SW 1271 (cell line): ENCODE results near the gene KIFC1.
"Not testable (repeated sequence)": the region's sequence is repeated elsewhere in the genome, so short reads cannot be mapped to it uniquely, and the experiment has no call there.

ENCODE experiments used
- DNase-seq, 2 experiments: peaks; one replicate each; lab custom pipeline; 2025; lab: John Stamatoyannopoulos, UW

The KIFC1 gene

GRCh38 chr6:33375143-33375671 is 16.4 kb upstream of the KIFC1 start:
- no peak for DNase-seq

DNA sequence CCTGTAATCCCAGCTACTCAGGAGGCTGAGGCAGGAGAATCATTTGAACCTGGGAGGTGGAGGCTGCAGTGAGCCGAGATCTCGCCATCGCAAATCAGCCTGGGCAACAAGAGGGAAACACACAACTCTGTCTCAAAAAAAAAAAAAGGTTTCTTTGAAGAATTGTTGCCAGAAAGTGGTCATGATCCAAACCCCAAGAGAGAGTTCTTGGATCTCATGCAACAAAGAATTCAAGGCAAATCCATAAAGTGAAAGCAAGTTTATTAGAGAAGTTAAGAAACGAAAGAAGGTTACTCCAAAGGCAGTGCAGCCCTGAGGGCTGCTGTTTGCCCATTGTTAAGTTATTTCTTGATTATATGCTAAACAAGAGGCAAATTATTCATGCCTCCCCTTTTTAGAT is 14.5 kb upstream of the KIFC1 start:
- no peak for DNase-seq

- not testable (repeated sequence) for DNase-seq
These were observed 12.4 kb upstream of the KIFC1 start for GRCh38 chr6:33379184-33379583.

DNA sequence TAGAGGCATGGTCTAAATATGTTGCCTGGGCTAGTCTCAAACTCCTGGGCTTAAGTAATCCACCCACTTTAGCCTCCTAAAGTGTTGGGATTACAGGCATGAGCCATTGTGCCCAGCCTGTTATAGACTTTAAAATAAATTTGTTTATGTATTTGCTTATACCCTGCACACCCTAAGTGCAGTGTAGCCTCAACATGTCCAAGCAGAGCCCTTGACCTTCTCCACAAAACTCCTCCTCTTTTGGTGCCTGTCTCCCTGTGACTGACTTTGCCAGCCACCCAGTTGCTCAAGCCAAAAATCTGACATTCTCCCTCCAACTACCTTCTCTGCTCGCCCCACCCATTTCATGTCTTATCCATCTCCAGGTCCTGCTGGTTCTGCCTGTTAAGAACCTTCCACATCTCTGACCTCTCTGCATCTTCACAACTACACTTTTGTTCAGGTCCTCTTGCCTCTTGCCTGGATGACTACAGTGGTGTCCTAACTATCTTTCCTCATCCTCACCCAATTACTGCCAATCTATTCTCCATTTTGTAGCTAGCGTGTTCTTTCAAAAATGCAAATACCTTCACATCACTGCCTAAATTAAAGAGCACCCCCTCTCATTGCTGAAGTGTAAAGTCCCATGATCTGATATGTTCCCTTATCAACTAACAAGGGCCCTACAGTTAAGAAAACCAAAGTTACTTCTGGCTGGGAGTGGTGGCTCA is 11.2 kb upstream of the KIFC1 start:
- no peak for DNase-seq

- DNase-seq, result no peak
These were observed 8.0 kb upstream of the KIFC1 start for GRCh38 chr6:33383427-33384185.

DNA sequence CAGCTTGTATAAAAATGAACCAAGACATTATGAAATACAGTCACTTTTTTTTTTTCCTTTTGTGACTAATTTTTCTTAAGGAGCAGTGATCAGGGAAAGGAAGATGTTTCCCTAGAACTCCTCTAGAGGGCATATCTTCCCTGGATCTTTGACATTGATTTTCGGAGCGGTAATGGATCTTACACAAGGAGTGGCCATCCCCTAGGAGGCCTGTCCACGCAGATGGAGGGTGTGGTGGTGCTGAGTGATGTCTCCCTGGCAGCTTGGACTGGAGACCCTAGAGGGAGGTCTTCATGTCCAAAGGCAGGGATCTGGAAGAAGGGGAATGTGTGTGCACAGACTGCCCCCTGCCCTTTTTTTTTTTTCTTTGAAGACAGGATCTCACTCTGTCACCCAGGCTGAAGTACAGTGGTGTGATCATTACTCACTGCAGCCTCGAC is 7.0 kb upstream of the KIFC1 start:
- DNase-seq, result peak in 1 of 2 experiments; percentile 68

GRCh38 chr6:33390173-33390572 is 1.4 kb upstream of the KIFC1 start:
- DNase-seq, result no peak

- DNase-seq, result no peak
These were observed 801 bp upstream of the KIFC1 start for GRCh38 chr6:33390767-33391277.

DNA sequence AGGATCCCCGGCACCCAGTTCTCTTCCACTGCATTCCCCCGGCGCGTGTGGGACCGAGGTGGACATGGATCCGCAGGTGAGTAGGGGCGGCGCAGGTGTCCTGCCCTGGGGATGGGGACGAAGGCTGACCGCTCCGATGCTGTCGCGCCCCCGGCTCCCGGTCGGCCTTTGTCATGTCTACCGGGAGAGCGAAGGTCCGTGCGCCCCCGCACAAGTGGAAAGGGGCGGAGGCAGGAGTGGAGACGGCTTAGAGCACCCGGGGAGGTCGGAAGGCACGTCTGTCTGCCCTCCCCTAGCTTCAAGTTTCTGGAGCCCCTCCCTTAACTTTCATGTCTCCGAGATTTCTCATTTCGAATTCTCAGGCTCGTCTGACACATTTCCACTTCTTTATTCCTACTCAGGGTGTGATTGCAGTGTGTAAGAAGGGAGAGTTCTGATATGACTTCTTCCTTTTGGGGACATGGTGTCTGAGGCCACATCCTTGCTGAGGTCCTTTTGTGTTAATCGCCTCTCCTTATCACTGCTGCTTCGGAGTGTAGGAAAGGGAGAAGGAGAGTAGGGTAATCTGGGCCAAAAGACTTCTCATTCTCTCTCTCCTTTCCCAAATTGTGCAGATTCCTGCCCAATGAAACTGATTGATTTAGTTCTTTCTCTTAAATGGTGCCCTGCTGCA is 435 bp downstream of the KIFC1 start:
- no peak for DNase-seq

DNA sequence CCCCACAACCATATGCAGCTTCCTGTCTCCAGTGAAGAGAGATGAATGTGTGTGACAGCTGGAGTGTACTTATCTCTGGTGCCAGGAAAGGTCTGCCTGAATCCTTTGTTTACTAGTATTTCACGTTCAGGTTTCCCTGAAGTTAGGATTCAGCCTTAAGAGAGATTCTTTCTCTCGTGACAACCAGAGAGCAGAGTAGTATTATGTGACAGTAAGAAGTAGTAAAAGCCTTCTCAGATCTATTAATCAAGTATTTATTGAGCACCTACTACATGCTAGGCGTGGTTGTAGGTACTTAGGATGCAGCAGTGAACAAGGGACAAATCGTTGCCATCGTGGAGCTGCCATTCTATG is 949 bp downstream of the KIFC1 start:
- no peak for DNase-seq

DNA sequence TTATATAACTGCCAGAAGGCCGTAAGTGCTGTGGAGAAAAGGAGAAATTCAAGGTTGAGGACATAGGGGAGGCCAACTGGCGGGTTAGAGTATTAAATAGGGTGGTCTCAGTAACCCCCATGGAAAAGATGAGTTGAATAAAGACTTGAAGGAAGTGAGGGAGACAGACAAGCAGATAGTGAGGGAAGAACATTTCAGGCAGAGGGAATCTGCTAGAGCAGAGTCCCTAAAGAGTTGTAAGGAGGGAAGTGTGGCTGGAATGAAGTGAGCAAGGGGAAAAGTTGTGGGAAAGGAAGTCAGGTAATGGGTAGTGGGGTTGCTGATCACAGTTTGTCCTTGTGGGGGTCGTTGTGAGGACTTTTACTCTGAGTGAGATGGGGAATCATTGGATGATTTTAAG is 1.4 kb downstream of the KIFC1 start:
- no peak for DNase-seq

GRCh38 chr6:33397541-33397940 is 5.9 kb downstream of the KIFC1 start:
- DNase-seq, result no peak

GRCh38 chr6:33398601-33399000 is 7.0 kb downstream of the KIFC1 start:
- not testable (repeated sequence) for DNase-seq

GRCh38 chr6:33399881-33400280 is 8.3 kb downstream of the KIFC1 start:
- not testable (repeated sequence) for DNase-seq

GRCh38 chr6:33404884-33405283 is 13.3 kb downstream of the KIFC1 start:
- no peak for DNase-seq

DNA sequence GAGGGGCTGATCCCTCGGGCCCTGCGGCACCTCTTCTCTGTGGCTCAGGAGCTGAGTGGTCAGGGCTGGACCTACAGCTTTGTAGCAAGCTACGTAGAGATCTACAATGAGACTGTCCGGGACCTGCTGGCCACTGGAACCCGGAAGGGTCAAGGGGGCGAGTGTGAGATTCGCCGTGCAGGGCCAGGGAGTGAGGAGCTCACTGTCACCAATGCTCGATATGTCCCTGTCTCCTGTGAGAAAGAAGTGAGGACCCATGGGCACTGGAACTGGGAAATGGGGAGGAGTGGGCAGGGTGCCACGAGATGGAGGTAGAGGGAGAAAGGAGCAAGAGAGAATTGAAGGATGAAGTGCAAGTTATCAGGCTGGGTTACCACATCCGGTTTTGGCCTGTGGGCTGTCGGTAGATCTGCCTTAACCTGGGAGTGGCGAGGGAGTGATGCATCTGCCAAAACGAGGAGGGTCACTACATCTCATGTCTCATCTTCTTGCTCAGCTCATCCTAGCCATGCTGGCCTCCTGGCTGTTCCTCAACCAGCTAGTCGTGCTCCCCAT is 13.8 kb downstream of the KIFC1 start:
- DNase-seq, result no peak

GRCh38 chr6:33406126-33406525 is 14.5 kb downstream of the KIFC1 start:
- DNase-seq, result no peak

DNA sequence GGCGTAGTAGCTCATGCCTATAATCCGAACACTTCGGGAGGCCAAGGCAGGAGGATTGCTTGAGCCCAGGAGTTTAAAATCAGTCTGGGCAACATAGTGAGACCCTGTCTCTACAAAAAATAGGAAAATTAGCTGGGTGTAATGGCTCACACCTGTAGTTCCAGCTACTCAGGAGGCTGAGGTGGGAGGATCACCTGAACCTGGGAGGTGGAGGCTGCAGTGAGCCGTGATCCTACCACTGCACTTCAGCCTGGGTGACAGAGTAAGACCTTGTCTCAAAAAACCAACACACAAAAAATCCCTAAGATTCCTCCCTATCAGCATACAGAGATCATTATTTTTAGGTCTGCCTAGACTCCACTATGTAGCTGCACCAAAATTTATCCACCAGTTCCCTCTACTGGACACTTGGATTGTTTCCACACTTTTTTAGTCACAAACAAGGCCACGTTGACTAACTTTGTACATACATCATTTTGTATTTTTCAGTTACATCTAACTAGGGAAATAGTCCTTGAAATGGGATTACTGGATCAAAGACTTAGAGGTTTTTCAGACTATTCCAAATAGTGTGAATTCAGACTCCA is 15.6 kb downstream of the KIFC1 start:
- DNase-seq, result peak in 1 of 2 experiments; percentile 55

DNA sequence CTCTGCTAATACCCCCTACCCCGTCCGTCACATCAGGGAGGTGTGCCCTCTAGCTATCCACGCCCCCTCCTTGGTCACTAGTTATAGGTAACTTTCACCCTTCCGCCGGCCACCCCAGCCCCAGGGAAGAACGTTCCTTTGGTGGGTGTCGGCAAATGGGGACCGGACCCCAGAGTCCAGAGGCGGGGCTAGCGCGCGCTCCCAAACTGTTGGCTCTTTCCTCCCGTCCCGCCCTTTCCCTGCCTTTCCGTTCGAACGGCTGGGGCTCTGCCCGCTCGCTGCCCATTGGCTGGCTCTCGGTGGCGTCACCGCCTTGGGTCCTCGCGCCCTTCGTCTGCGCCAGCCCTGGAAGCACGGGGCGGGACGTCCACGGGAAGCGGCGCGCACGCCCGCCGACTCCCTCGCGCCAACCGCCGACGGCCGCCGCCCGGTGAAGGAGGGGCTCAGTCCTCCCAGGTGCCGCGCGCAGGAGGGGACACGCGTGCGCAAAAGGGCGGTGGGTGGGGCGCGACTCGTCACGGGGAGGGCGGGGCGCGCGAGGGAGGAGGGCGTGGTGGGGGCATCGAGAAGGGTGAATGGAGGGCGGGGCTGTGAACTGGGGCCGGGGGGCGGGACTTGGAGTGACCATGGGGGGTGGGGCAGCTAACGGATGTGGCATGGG is 18.6 kb downstream of the KIFC1 start:
- peak; percentile 95 to 96 for DNase-seq

DNA sequence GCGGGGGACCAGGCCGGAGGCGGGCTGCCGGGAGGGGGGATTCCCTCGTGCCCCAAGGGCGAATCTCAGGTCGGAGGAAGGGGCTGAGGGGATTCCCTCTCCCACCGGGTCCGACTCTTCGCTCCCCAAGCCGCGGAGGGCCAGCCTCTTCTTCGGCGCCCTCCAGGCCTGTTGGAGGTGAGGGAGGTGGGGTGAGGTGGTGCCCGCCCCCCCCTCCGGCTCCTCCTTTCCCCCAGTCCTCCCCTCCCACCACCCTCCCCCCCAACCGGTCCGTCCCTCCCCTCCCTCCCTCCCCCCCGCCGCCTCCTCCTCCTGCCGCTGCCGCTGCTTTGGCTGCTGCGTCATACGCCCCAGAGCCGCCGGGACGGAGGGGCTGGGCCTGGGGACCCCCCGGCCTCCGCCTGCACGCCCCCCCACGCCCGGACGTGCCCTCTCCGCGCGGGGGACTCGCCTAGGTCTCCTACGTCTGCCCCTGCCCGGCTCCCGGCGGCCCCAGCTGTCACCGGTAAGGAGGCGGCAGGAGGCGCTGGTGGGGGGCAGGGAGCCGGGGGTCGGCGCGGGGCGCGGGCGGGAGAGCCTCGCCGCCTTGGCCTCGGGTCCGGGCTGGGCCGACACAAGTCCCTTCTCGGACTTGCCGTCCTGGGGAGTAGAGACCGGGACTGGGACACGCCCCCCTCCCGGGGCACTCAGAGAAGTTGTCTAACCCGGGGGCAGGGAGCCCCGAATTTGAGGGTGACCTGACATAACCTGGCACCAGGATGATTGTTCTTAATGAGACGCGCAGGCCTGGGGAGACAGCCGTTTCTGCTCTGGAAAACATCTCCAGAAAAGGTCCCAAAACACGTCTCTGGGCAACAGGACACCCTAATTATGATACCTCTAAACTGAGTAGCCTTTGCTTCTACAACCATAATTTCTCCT is 19.3 kb downstream of the KIFC1 start, which contains the start of gene PHF1:
TSS of gene PHF1 (plus strand) at position 304 of the 921 bp plus-strand sequence. CDS start 1,250 bp downstream, outside the sequence.
- DNase-seq, result peak; percentile 68 to 87
